ENCODE data around the gene LRRC61. TPM values are rescaled to one million over a fixed set of nuclear protein-coding genes. Genes with fewer than 3 reads are reported as not detected.

LRRC61 gene
- total RNA-seq, 4 donors from 2014 or later, result 5.9 to 41.2 (median 15.3) TPM

- intact Hi-C loops (cut with DNase I; ENCODE audit: low total_unique reads), result no loop called here
- Histone ChIP-seq H3K27me3 (no peaks in the 10 kb centered on the region), H3K9me3 (no peaks in the 10 kb centered on the region), H3K4me1 (peaks cover 0 to 10% of the 10 kb centered on the region in 2 donors), H3K4me3 (no peak overlapping the region), H3K36me3 (no peaks in the 10 kb centered on the region), H3K27ac (no peak overlapping the region)
- no peak for DNase-seq
- TF ChIP-seq POLR2A (IDR thresholded peaks at IDR 0.05), result no peak
- TF ChIP-seq CTCF (IDR thresholded peaks at IDR 0.05), result no peak
Measured at GRCh38 chr7:150373049-150373801, 50.1 kb downstream of the LRRC61 start.

DNA sequence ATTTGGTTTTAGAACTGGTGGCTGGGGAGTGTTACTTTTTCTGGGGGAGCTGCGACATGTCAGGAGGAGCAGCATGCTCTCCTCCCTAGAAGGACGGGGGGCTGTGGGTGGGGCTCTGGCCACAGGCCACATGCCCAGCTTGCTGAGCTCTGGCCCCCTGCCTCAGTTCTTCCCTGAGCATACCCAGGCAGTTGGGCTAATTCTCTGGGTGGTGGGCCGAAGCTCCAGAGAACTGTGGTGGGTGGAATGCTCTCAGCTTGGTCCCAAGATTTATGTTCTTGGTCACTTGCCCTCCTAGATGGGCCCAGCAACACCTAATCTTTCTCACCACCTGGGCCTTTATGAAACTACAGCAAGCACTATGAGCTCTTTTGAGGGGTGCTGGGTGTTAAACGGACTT is 50.9 kb downstream of the LRRC61 start:
- Histone ChIP-seq H3K36me3 (no peaks in the 10 kb centered on the region), H3K27me3 (no peaks in the 10 kb centered on the region), H3K27ac (no peak overlapping the region), H3K4me3 (no peak overlapping the region), H3K9me3 (no peaks in the 10 kb centered on the region), H3K4me1 (peaks cover 0 to 10% of the 10 kb centered on the region in 2 donors)
- DNase-seq, result no peak
- intact Hi-C loops (cut with DNase I; ENCODE audit: low total_unique reads), result no loop called here
- TF ChIP-seq CTCF (IDR thresholded peaks at IDR 0.05), result no peak
- TF ChIP-seq POLR2A (IDR thresholded peaks at IDR 0.05), result no peak

DNA sequence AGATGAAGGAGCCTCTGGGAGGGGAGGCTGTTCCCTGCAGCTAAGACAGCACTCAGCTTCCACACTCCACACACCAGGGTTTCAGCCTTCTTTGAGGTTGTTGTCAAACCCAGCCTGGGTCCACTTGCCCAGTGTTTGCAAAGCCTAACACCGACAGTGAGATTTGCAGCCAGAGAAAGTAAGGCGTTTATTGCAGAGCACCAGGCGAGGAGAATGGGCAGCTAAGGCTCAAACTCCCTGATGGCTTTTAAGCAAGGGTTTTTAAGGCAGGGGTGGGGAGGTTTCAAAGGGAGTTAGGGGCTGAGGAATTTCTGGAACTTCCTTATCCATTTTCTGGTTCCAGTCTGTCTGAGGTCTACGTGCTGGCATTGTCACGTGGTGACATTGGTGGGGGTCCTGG is 51.3 kb downstream of the LRRC61 start:
- no peak for DNase-seq
- Histone ChIP-seq H3K4me3 (no peak overlapping the region), H3K27me3 (no peaks in the 10 kb centered on the region), H3K36me3 (no peaks in the 10 kb centered on the region), H3K9me3 (no peaks in the 10 kb centered on the region), H3K27ac (no peak overlapping the region), H3K4me1 (peaks cover 0 to 10% of the 10 kb centered on the region in 2 donors)
- TF ChIP-seq POLR2A (IDR thresholded peaks at IDR 0.05), result no peak
- TF ChIP-seq CTCF (IDR thresholded peaks at IDR 0.05), result no peak
- intact Hi-C loops (cut with DNase I; ENCODE audit: low total_unique reads), result no loop called here

- H3K4me1 ChIP-seq, result no peaks in the 10 kb centered on the region
- H3K9me3 ChIP-seq, result no peaks in the 10 kb centered on the region
- no peak overlapping the region for H3K4me3 ChIP-seq
- intact Hi-C loops (cut with DNase I; ENCODE audit: low total_unique reads), result no loop called here
- no peaks in the 10 kb centered on the region for H3K36me3 ChIP-seq
- no peak overlapping the region for H3K27ac ChIP-seq
- DNase-seq, result no peak
- TF ChIP-seq POLR2A (IDR thresholded peaks at IDR 0.05) (no peak), CTCF (IDR thresholded peaks at IDR 0.05) (no peak)
- no peaks in the 10 kb centered on the region for H3K27me3 ChIP-seq
Measured at GRCh38 chr7:150375662-150376521, 52.7 kb downstream of the LRRC61 start.

DNA sequence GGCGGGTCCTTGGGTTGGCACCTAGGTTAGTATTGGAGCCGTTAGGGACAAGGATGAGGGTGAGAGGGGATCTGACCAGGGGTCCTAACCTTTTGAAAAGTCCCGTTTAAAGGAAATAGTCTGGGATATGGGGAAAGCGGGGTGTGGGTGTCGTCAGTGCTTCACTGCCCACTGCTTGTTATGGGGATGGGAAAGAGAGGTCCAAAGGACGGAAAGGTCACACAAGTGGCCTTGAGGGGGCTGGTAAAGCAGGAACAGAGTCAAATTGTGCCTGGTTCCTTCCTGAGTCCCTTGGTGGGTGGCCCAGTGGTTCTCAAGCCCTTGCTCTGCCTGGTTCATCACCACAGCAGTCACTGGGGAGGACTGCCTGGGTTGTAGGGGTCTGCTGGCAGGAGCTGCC is 53.4 kb downstream of the LRRC61 start:
- intact Hi-C loops (cut with DNase I; ENCODE audit: low total_unique reads), result no loop called here
- TF ChIP-seq CTCF (IDR thresholded peaks at IDR 0.05), result no peak
- no peak overlapping the region for H3K4me3 ChIP-seq
- DNase-seq, result no peak
- H3K27me3 ChIP-seq, result no peaks in the 10 kb centered on the region
- H3K36me3 ChIP-seq, result no peaks in the 10 kb centered on the region
- H3K27ac ChIP-seq, result no peak overlapping the region
- no peaks in the 10 kb centered on the region for H3K4me1 ChIP-seq
- H3K9me3 ChIP-seq, result no peaks in the 10 kb centered on the region
